Measurements from ENCODE around the gene SMLR1. TPM values are rescaled to one million over a fixed set of nuclear protein-coding genes. Genes with fewer than 3 reads are reported as not detected.

Gene SMLR1
- total and polyA plus RNA-seq, 2 experiments from 2014 or later: not detected

DNA sequence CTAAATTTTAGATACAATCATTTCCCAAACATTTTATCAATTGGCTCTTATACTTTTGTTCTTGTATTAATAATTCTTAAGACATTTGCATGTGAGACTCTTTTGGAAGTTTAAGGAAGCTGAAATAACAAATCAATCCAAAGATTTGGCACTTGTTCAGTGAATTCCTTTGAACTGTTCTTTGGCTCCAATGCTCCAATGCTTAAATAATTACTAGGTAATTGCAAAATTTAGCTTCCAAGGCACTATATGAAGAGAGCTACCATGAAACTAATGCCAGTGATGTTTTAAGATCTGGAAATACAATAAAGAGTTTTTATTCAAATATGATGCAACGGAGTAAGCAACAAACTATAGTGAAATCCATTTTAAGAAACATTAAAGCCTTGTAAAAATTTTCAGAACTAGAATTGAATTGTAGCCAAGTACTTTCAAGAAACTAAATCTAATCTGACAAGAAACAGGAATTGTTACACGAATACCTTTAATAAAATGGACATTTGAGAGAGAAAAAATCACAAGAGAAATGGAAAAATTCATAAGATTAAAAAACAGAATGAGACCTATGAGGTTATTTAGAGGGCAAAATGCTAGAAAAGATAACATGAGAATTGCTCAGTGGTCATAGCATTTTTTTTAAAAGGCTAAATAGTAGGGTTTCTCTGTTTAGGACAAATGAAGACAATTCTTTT, 43.6 kb upstream of the SMLR1 start:
- H3K27ac ChIP-seq (ENCODE audit: low read depth): no peak overlapping the region
- no peaks in the 10 kb centered on the region; the same call in 2 of the 3 replicates for H3K4me1 Mint-ChIP-seq
- no peaks in the 10 kb centered on the region for H3K27me3 ChIP-seq (ENCODE audit: insufficient read depth)
- no peaks in the 10 kb centered on the region for H3K79me2 ChIP-seq (replicated peaks; ENCODE audit: insufficient read depth)
- H3K27ac Mint-ChIP-seq: no peak overlapping the region
- ATAC-seq: no peak
- H3K36me3 Mint-ChIP-seq (ENCODE audit: low read depth): no peaks in the 10 kb centered on the region
- H3K4me2 ChIP-seq: no peak overlapping the region
- no peaks in the 10 kb centered on the region for H3K36me3 ChIP-seq (ENCODE audit: insufficient read depth)
- DNase-seq (ENCODE audit: low spot score): no peak
- TF ChIP-seq CREB1 (CRISPR knock-in tag; IDR thresholded peaks at IDR 0.05; ENCODE audit: low read depth) (no peak), EZH2phosphoT487 (IDR thresholded peaks at IDR 0.05; ENCODE audit: unreplicated experiment) (no peak), EZH2 (IDR thresholded peaks at IDR 0.05; ENCODE audit: low read depth, unreplicated experiment) (no peak), ZNF114 (CRISPR knock-in tag; IDR thresholded peaks at IDR 0.05) (no peak), ZNF331 (CRISPR knock-in tag; IDR thresholded peaks at IDR 0.05; ENCODE audit: low read depth) (no peak), NANOG (IDR thresholded peaks at IDR 0.05; ENCODE audit: borderline replicate concordance) (no peak)
- TF ChIP-seq, protein P1, sequence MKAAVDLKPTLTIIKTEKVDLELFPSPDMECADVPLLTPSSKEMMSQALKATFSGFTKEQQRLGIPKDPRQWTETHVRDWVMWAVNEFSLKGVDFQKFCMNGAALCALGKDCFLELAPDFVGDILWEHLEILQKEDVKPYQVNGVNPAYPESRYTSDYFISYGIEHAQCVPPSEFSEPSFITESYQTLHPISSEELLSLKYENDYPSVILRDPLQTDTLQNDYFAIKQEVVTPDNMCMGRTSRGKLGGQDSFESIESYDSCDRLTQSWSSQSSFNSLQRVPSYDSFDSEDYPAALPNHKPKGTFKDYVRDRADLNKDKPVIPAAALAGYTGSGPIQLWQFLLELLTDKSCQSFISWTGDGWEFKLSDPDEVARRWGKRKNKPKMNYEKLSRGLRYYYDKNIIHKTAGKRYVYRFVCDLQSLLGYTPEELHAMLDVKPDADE (IDR thresholded peaks at IDR 0.05): no peak
- TF ChIP-seq, protein P2, sequence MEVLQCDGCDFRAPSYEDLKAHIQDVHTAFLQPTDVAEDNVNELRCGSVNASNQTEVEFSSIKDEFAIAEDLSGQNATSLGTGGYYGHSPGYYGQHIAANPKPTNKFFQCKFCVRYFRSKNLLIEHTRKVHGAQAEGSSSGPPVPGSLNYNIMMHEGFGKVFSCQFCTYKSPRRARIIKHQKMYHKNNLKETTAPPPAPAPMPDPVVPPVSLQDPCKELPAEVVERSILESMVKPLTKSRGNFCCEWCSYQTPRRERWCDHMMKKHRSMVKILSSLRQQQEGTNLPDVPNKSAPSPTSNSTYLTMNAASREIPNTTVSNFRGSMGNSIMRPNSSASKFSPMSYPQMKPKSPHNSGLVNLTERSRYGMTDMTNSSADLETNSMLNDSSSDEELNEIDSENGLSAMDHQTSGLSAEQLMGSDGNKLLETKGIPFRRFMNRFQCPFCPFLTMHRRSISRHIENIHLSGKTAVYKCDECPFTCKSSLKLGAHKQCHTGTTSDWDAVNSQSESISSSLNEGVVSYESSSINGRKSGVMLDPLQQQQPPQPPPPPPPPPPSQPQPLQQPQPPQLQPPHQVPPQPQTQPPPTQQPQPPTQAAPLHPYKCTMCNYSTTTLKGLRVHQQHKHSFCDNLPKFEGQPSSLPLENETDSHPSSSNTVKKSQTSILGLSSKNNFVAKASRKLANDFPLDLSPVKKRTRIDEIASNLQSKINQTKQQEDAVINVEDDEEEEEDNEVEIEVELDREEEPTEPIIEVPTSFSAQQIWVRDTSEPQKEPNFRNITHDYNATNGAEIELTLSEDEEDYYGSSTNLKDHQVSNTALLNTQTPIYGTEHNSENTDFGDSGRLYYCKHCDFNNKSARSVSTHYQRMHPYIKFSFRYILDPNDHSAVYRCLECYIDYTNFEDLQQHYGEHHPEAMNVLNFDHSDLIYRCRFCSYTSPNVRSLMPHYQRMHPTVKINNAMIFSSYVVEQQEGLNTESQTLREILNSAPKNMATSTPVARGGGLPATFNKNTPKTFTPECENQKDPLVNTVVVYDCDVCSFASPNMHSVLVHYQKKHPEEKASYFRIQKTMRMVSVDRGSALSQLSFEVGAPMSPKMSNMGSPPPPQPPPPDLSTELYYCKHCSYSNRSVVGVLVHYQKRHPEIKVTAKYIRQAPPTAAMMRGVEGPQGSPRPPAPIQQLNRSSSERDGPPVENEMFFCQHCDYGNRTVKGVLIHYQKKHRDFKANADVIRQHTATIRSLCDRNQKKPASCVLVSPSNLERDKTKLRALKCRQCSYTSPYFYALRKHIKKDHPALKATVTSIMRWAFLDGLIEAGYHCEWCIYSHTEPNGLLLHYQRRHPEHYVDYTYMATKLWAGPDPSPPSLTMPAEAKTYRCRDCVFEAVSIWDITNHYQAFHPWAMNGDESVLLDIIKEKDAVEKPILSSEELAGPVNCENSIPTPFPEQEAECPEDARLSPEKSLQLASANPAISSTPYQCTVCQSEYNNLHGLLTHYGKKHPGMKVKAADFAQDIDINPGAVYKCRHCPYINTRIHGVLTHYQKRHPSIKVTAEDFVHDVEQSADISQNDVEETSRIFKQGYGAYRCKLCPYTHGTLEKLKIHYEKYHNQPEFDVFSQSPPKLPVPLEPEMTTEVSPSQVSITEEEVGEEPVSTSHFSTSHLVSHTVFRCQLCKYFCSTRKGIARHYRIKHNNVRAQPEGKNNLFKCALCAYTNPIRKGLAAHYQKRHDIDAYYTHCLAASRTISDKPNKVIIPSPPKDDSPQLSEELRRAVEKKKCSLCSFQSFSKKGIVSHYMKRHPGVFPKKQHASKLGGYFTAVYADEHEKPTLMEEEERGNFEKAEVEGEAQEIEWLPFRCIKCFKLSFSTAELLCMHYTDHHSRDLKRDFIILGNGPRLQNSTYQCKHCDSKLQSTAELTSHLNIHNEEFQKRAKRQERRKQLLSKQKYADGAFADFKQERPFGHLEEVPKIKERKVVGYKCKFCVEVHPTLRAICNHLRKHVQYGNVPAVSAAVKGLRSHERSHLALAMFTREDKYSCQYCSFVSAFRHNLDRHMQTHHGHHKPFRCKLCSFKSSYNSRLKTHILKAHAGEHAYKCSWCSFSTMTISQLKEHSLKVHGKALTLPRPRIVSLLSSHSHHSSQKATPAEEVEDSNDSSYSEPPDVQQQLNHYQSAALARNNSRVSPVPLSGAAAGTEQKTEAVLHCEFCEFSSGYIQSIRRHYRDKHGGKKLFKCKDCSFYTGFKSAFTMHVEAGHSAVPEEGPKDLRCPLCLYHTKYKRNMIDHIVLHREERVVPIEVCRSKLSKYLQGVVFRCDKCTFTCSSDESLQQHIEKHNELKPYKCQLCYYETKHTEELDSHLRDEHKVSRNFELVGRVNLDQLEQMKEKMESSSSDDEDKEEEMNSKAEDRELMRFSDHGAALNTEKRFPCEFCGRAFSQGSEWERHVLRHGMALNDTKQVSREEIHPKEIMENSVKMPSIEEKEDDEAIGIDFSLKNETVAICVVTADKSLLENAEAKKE (CRISPR knock-in tag; IDR thresholded peaks at IDR 0.05): no peak
- H4K20me1 ChIP-seq (replicated peaks; ENCODE audit: insufficient read depth): no peaks in the 10 kb centered on the region
- H2AFZ ChIP-seq: no peak overlapping the region
- no peaks in the 10 kb centered on the region for H3K4me1 ChIP-seq (ENCODE audit: insufficient read depth)
- H3K27me3 Mint-ChIP-seq (ENCODE audit: insufficient read depth, low read depth, poor library complexity): peaks cover 7% of the 10 kb centered on the region
- no peak overlapping the region for H3K4me3 ChIP-seq
- no peak overlapping the region for H3K4me3 Mint-ChIP-seq
- H3F3A ChIP-seq (replicated peaks; ENCODE audit: low read depth): no peaks in the 10 kb centered on the region
- no peaks in the 10 kb centered on the region for H3K9me3 Mint-ChIP-seq
- H3K9me2 ChIP-seq (ENCODE audit: insufficient read depth): peaks cover 18% of the 10 kb centered on the region
